SU-DHL-6 (cell line): ENCODE results near the gene CHD6.

Experiments used
- EZH2phosphoT487 ChIP-seq: fragments of 200-600 bp; sonication (generic), shearing (Covaris generic); conservative IDR thresholded peaks from 2 replicates; pipeline ENCODE4 v1.6.1; 2018; ENCODE audit warnings: mild to moderate bottlenecking, antibody characterized with exemption, low read length, moderate library complexity, mixed read lengths
- TF ChIP-seq, protein P1 (sequence below): fragments of 200-600 bp; sonication (generic); IDR thresholded peaks from one replicate; pipeline ENCODE4 v1.5.1; 2017; ENCODE audit warnings: antibody characterized with exemption, mild to moderate bottlenecking, low read length, moderate library complexity; ENCODE audit not compliant: insufficient read depth, poor library complexity, severe bottlenecking

DNA sequence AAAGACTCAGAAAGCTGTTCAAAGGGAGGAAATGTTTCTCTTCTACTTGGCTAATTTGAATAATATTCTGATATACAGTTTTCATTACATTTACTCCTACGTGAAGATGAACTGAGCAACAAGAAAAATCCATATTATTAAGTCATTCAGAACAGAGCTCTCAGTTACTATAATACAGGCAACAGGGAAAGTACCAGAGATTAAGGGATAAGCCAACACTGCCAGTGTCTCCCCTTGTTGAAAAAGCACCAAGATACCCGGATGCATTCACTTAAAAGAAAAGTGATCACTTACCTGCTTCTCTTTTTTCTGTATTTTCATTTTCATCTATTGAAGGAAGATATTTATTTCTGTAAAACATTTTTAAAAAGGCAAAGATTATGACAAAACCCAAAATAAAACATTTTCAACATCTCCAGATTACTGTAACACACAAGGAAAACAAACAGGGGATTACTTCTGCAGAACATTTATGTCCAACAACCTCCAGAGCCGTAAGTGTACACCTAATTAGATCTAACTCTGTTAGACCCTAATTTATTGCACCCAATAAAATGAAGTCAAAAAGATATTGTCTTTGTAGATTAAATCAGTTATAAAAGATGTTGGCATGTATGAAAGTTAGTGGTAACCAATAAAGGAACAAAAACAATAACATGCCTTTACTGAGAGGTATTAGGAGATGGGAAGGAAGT lies 67.0 kb downstream of the CHD6 start:
- TF ChIP-seq, protein P1, sequence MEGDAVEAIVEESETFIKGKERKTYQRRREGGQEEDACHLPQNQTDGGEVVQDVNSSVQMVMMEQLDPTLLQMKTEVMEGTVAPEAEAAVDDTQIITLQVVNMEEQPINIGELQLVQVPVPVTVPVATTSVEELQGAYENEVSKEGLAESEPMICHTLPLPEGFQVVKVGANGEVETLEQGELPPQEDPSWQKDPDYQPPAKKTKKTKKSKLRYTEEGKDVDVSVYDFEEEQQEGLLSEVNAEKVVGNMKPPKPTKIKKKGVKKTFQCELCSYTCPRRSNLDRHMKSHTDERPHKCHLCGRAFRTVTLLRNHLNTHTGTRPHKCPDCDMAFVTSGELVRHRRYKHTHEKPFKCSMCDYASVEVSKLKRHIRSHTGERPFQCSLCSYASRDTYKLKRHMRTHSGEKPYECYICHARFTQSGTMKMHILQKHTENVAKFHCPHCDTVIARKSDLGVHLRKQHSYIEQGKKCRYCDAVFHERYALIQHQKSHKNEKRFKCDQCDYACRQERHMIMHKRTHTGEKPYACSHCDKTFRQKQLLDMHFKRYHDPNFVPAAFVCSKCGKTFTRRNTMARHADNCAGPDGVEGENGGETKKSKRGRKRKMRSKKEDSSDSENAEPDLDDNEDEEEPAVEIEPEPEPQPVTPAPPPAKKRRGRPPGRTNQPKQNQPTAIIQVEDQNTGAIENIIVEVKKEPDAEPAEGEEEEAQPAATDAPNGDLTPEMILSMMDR = no peak
- TF ChIP-seq EZH2phosphoT487 = no peak
